IMR-90 (cell line): Measurements from ENCODE around the gene SGPL1.

ENCODE experiments used
- FOS ChIP-seq: fragments of 150-350 bp; IDR thresholded peaks from 2 replicates; pipeline ENCODE4 v1.6.1; 2016; ENCODE audit warnings: low read depth, low read length
- MAFK ChIP-seq: IDR thresholded peaks from 2 replicates; pipeline ENCODE4 v1.6.1; 2012; ENCODE audit warnings: low read depth, low read length, improper control_type of control experiment
- MAZ ChIP-seq: IDR thresholded peaks from 2 replicates; pipeline ENCODE4 v1.6.1; 2012; ENCODE audit warnings: low read depth, mild to moderate bottlenecking, low read length, improper control_type of control experiment, moderate library complexity, borderline replicate concordance
- MXI1 ChIP-seq: IDR thresholded peaks from 2 replicates; pipeline ENCODE4 v1.6.1; 2012; ENCODE audit warnings: low read depth, mild to moderate bottlenecking, low read length, moderate library complexity, borderline replicate concordance
- NFE2L2 ChIP-seq: fragments of 150-350 bp; IDR thresholded peaks from 2 replicates; pipeline ENCODE4 v1.6.1; 2016; ENCODE audit warnings: low read depth, mild to moderate bottlenecking, low read length
- POLR2A ChIP-seq: IDR thresholded peaks from 2 replicates; pipeline ENCODE4 v1.6.1; 2012; ENCODE audit warnings: mild to moderate bottlenecking, low read depth, low read length
- RAD21 ChIP-seq: IDR thresholded peaks from 2 replicates; pipeline ENCODE4 v1.6.1; 2012; ENCODE audit warnings: low read length, improper control_type of control experiment
- RCOR1 ChIP-seq: IDR thresholded peaks from 2 replicates; pipeline ENCODE4 v1.6.1; 2012; ENCODE audit warnings: mild to moderate bottlenecking, low read length, improper control_type of control experiment; ENCODE audit not compliant: insufficient replicate concordance
- RFX5 ChIP-seq: IDR thresholded peaks from 2 replicates; pipeline ENCODE4 v1.8.0; 2012; ENCODE audit warnings: low read depth, mild to moderate bottlenecking, low read length, moderate library complexity
- SMC3 ChIP-seq: fragments of 150-350 bp; IDR thresholded peaks from 2 replicates; pipeline ENCODE4 v1.6.1; 2016; ENCODE audit warnings: low read depth, mild to moderate bottlenecking, antibody characterized with exemption, low read length, moderate library complexity
- TF ChIP-seq, protein P1 (sequence below): conservative IDR thresholded peaks from 2 replicates; pipeline ENCODE4 v1.5.1; 2012; ENCODE audit warnings: mild to moderate bottlenecking, low read depth, low read length, improper control_type of control experiment
- TF ChIP-seq, protein P2 (sequence below): fragments of 150-350 bp; IDR thresholded peaks from 2 replicates; pipeline ENCODE4 v1.6.1; 2016; ENCODE audit warnings: low read depth, mild to moderate bottlenecking, low read length, moderate library complexity, borderline replicate concordance
- TF ChIP-seq, protein P3 (sequence below): fragments of 150-350 bp; IDR thresholded peaks from 2 replicates; pipeline ENCODE4 v1.6.1; 2017; ENCODE audit warnings: mild to moderate bottlenecking, antibody characterized with exemption, low read length, low read depth

DNA sequence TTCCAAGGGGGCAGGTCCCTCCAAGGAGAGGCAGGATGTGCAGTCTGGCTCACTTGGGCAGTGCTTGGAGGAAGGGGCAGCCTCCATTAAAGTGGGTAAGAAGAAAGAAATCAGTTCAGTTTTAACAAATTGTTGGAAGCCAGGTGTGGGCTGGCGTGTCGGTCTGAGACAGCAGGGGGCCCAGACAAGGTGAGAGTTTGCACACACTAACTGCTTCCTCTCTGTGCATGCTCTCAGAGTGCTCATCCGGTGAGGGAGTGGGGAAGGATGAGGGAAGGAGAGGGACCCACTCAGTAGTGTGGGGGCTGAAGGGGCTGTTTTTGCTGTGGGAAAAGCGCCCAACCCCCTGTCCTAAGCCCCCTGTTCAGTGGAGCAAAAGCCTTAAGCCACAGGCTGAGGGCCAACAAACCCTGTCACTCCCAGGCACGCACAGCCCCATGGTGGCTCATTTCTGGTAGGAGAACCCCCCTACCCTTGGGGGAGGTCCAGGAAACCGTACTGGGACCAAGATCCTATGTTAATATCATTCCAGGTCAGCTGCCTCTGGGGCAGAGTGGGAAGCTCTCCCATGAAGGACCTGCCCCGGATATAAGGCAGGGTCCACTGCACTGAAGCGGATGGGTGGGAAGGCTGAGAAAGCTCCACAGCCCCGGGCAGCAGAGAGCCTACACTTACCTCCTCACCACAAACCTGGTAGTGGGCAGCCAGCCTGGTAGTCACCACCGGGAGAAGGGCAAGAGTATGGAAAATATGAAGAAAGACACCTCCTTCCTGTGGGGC, 77.7 kb downstream of the SGPL1 start:
- TF ChIP-seq, protein P1, sequence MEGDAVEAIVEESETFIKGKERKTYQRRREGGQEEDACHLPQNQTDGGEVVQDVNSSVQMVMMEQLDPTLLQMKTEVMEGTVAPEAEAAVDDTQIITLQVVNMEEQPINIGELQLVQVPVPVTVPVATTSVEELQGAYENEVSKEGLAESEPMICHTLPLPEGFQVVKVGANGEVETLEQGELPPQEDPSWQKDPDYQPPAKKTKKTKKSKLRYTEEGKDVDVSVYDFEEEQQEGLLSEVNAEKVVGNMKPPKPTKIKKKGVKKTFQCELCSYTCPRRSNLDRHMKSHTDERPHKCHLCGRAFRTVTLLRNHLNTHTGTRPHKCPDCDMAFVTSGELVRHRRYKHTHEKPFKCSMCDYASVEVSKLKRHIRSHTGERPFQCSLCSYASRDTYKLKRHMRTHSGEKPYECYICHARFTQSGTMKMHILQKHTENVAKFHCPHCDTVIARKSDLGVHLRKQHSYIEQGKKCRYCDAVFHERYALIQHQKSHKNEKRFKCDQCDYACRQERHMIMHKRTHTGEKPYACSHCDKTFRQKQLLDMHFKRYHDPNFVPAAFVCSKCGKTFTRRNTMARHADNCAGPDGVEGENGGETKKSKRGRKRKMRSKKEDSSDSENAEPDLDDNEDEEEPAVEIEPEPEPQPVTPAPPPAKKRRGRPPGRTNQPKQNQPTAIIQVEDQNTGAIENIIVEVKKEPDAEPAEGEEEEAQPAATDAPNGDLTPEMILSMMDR, result no peak
- TF ChIP-seq POLR2A, result no peak
- TF ChIP-seq NFE2L2, result no peak
- TF ChIP-seq FOS, result no peak
- TF ChIP-seq RAD21, result no peak
- TF ChIP-seq, protein P2, sequence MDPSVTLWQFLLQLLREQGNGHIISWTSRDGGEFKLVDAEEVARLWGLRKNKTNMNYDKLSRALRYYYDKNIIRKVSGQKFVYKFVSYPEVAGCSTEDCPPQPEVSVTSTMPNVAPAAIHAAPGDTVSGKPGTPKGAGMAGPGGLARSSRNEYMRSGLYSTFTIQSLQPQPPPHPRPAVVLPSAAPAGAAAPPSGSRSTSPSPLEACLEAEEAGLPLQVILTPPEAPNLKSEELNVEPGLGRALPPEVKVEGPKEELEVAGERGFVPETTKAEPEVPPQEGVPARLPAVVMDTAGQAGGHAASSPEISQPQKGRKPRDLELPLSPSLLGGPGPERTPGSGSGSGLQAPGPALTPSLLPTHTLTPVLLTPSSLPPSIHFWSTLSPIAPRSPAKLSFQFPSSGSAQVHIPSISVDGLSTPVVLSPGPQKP, result no peak
- TF ChIP-seq MAFK, result no peak
- no peak for TF ChIP-seq MXI1
- TF ChIP-seq RFX5, result no peak
- TF ChIP-seq RCOR1, result no peak
- TF ChIP-seq, protein P3, sequence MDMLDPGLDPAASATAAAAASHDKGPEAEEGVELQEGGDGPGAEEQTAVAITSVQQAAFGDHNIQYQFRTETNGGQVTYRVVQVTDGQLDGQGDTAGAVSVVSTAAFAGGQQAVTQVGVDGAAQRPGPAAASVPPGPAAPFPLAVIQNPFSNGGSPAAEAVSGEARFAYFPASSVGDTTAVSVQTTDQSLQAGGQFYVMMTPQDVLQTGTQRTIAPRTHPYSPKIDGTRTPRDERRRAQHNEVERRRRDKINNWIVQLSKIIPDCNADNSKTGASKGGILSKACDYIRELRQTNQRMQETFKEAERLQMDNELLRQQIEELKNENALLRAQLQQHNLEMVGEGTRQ, result no peak
- no peak for TF ChIP-seq SMC3
- TF ChIP-seq MAZ, result no peak
